Retinal pigment epithelial cell (primary cell): ENCODE results near the gene KCNAB2.
"Not testable (repeated sequence)": the region's sequence is repeated elsewhere in the genome, so short reads cannot be mapped to it uniquely, and the experiment has no call there.

Experiments used
- DNase-seq: peaks from one replicate; pipeline ENCODE4 v3.0.0-alpha.2; 2010; ENCODE audit warnings: low read depth
- H3K4me3 ChIP-seq: 2 replicates; pipeline ENCODE4 v1.5.1; 2011; ENCODE audit warnings: mild to moderate bottlenecking, low read length, control low read depth, moderate library complexity
- CTCF ChIP-seq: conservative IDR thresholded peaks from 2 replicates; pipeline ENCODE4 v1.5.1; 2011; ENCODE audit warnings: low read depth, low read length, control low read depth, inconsistent platforms

The KCNAB2 gene

DNA sequence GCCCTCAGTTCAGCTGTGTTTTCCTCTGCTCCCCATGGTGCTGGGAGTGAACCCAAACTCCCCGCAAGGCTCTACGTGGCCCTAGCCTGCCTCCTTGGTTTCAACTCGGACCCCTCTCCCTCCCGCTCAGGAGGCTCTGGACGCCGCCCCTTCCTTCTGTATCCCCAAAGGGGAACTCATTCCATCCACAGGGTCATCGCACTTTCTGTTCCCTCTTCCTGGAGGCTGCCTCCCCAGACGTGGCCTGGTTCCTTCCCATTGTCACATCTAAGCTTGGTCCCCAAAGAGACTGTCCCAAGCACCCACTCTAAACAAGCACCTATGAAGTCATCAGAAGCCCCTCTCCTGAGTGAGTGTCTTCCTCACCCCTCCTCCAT is 10.9 kb downstream of the KCNAB2 start:
- no peak for DNase-seq

DNA sequence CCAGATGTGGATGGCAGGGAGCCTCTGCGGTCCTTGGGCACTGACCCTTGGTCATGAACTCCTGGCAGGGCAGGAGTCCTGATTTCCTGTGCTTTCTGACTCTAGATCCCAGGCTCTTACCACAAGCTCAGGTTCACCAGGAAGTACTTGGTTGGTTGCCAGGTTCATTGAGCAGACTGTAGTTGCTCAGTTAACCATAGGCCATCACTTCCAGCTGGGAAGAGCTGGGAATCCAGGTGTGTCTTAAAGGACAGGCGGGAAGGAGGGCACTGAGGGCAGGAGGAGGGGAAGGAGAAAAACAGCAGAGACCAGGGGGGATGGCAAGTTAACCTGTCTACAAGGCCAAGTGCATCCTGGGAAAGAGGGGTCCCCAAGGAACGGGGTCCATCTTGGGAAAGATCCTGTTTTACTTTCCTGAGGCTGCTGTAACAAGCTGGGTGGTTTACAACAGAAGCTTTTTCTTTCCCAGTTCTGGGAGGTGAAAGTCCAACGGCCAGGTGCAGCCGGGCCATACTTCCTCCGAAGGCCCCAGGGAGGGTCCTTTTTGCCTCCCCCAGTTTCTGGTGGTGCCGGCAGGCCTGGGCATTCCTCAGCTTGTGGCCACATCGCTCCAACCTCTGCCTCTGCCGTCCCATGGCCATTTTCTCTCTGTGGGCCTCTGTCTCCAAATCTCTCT is 11.6 kb downstream of the KCNAB2 start:
- DNase-seq: no peak
- no peak overlapping the region for H3K4me3 ChIP-seq
- TF ChIP-seq CTCF: no peak

More for the DNA sequence above, 10.9 kb downstream of the KCNAB2 start:
- no peak overlapping the region for H3K4me3 ChIP-seq
- no peak for TF ChIP-seq CTCF

DNA sequence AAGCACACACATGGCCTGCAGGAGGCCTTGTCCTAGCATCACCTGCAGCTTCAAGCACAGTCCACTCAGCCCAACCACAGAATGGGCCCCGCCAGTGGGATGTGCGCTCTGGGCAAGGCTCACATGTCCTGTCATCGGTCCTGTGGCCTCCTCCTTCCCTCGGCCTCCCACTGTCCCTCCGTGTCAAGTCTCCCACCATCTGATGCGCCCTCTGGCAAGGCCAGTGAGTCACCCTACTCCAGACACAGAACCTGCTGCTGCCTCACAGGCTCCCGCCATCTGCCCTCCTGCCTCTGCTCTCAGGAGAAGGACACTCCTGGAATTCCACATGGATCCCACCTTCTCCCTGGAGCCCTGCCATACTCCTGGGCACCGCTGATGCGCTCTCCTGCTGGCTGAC is 14.2 kb downstream of the KCNAB2 start:
- no peak for DNase-seq
- no peak for TF ChIP-seq CTCF
- no peak overlapping the region for H3K4me3 ChIP-seq

- no peak for DNase-seq
- TF ChIP-seq CTCF: no peak
- no peak overlapping the region for H3K4me3 ChIP-seq
These were observed 17.0 kb downstream of the KCNAB2 start for GRCh38 chr1:6062670-6063069.

GRCh38 chr1:6063532-6064053 is 17.9 kb downstream of the KCNAB2 start:
- not testable (repeated sequence) for H3K4me3 ChIP-seq, DNase-seq

DNA sequence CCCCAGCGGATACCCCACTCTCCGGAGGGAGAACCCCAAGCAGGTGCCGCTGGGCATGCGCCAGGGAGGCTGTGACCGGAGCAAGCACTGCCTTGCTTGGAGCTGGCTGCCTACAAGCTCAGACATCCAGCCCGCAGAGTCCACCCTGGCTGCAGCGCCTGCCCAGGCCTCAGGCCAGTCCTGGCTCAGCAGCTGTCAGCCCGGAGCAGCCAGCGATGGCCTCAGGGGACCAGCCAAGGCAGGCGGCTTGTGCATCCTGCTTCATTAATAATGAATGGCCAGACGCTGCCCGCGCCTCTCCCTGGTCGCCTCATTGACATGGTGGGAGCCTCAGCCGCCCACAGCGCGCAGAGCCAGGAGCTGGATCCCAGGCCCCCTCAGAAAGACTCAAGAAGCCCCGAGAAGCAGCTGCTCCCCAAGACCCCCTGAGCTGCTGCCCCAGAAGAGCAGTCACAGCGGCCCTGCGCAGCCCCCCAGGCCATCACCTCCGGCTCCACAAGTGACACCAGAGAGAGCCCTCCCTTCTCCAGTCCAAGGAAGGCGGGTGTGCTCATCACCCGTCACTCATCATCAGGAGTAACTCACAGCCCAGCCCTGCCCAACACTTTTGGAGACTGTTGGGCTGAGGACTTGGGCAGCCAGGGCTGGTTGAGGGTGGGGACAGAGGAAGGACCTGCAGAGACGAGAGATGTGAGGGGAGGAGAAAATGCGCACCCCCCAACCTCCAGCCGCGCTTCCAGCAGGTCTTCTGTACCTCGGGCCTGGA is 19.6 kb downstream of the KCNAB2 start:
- no peak for DNase-seq
- no peak overlapping the region for H3K4me3 ChIP-seq
- TF ChIP-seq CTCF: no peak

DNA sequence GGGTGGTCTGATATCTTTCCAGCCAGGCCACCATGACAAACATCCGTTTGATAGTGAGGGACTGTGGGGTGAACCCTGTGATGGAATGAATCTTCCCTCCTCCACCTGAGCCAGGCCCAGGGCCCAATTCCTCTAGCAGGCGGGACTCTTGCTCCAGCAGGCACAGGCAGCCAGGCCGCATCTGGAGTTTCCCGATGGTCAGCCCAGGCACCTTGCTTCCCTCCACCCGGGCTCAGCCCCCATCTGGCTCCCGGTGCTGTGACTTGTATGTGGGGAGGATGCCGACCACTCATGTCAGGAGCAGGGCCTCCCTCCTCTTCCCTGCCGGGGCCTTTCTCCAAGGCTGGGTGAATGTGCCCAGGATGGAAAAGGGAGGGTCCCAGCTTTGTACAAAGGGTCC is 21.0 kb downstream of the KCNAB2 start:
- DNase-seq: no peak
- TF ChIP-seq CTCF: no peak
- H3K4me3 ChIP-seq: no peak overlapping the region
